GM19468 (cell line): Measurements from ENCODE around the gene POLR2L.
A peak's percentile ranks its signal among the peaks of the same experiment; 100 is the strongest.

Experiments
- ATAC-seq: cut with Tn5 transposase; IDR thresholded peaks from one replicate; pipeline ENCODE4 v1.9.1; 2021; ENCODE audit warnings: mild to moderate bottlenecking, moderate library complexity, moderate number of reproducible peaks; ENCODE audit not compliant: unreplicated experiment; ENCODE audit errors: extremely low read depth

Gene POLR2L

GRCh38 chr11:842370-843002, at the start of gene POLR2L, which contains the start of gene TSPAN4:
Gene POLR2L, minus strand, starts transcription at chr11:842529. Its CDS starts 21 bp downstream, at chr11:842508.
Gene TSPAN4, plus strand, starts transcription at chr11:842852. Its CDS starts 7,453 bp downstream, at chr11:850305.
- peak; percentile 23 for ATAC-seq

- no peak for ATAC-seq
These were observed 48.6 kb upstream of the POLR2L start for GRCh38 chr11:890794-891540.

GRCh38 chr11:889687-890475, 47.6 kb upstream of the POLR2L start:
- no peak for ATAC-seq

- ATAC-seq, result no peak
These were observed 46.9 kb upstream of the POLR2L start for GRCh38 chr11:889257-889656.

- no peak for ATAC-seq
These were observed 46.2 kb upstream of the POLR2L start for GRCh38 chr11:888310-889212.

GRCh38 chr11:887589-887988, 45.3 kb upstream of the POLR2L start:
- ATAC-seq, result no peak

- ATAC-seq, result no peak
These were observed 44.2 kb upstream of the POLR2L start for GRCh38 chr11:886568-886967.

- ATAC-seq, result no peak
These were observed 42.3 kb upstream of the POLR2L start for GRCh38 chr11:884578-885070.

- no peak for ATAC-seq
These were observed 41.2 kb upstream of the POLR2L start for GRCh38 chr11:883527-883926.

GRCh38 chr11:882596-882995, 40.3 kb upstream of the POLR2L start:
- ATAC-seq, result no peak

GRCh38 chr11:880447-880846, 38.1 kb upstream of the POLR2L start:
- ATAC-seq, result no peak

GRCh38 chr11:877565-877964, 35.2 kb upstream of the POLR2L start:
- no peak for ATAC-seq

GRCh38 chr11:876545-876944, 34.2 kb upstream of the POLR2L start:
- no peak for ATAC-seq

- ATAC-seq, result no peak
These were observed 33.5 kb upstream of the POLR2L start for GRCh38 chr11:875769-876301.

- ATAC-seq, result no peak
These were observed 32.9 kb upstream of the POLR2L start for GRCh38 chr11:875203-875602.

- no peak for ATAC-seq
These were observed 31.4 kb upstream of the POLR2L start for GRCh38 chr11:873706-874105.

- ATAC-seq, result no peak
These were observed 30.5 kb upstream of the POLR2L start for GRCh38 chr11:872799-873198.

- ATAC-seq, result no peak
These were observed 29.1 kb upstream of the POLR2L start for GRCh38 chr11:871472-871871.

- ATAC-seq, result no peak
These were observed 28.1 kb upstream of the POLR2L start for GRCh38 chr11:870418-870817.

GRCh38 chr11:870127-870413, 27.7 kb upstream of the POLR2L start:
- ATAC-seq, result no peak
